Natural killer cell (primary cell): ENCODE measurements around the gene METAP1D. TPM values are rescaled to one million over a fixed set of nuclear protein-coding genes. Genes with fewer than 3 reads are reported as not detected.
A peak's percentile ranks its signal among the peaks of the same experiment; 100 is the strongest.

Experiments
- ATAC-seq, 3 donors: fragments of 150-1000 bp in 2 of 3; fragments of 200-7000 bp in 1 of 3; cut with Tn5 transposase; 1 replicate in 1 of 3; 2 replicates in 2 of 3; pipeline ENCODE4 v1.10.0; 2021; ENCODE audit warnings: mild to moderate bottlenecking in 2 of 3, moderate library complexity in 2 of 3
- DNase-seq, 2 donors: peaks; one replicate each; pipeline versions ENCODE4 v3.0.0 to v3.0.0-alpha.2; 2013 to 2021; ENCODE audit warnings: mixed read lengths in 1 of 2
- H3K27ac ChIP-seq: one replicate; pipeline ENCODE4 v1.5.1; 2013; ENCODE audit warnings: mild to moderate bottlenecking, low read length
- H3K27me3 ChIP-seq: one replicate; pipeline ENCODE4 v1.6.1; 2013; ENCODE audit warnings: low read length; ENCODE audit not compliant: control insufficient read depth, insufficient read depth
- H3K36me3 ChIP-seq: one replicate; pipeline ENCODE4 v1.6.1; 2013; ENCODE audit warnings: low read length; ENCODE audit not compliant: control insufficient read depth, insufficient read depth
- H3K4me1 ChIP-seq: one replicate; pipeline ENCODE4 v1.6.1; 2013; ENCODE audit warnings: low read length; ENCODE audit not compliant: control insufficient read depth, insufficient read depth
- H3K4me3 ChIP-seq: one replicate; pipeline ENCODE4 v1.5.1; 2013; ENCODE audit warnings: low read length
- H3K9me3 ChIP-seq: one replicate; pipeline ENCODE4 v1.6.1; 2013; ENCODE audit warnings: low read length; ENCODE audit not compliant: control insufficient read depth, insufficient read depth
- H3K27ac Mint-ChIP-seq, 2 donors: one replicate each; pipeline ENCODE4 v1.8.0; 2022; ENCODE audit warnings: mild to moderate bottlenecking in 2 of 2, mixed read lengths in 2 of 2, moderate library complexity in 1 of 2
- H3K27me3 Mint-ChIP-seq, 2 donors: one replicate each; pipeline ENCODE4 v1.8.0; 2022; ENCODE audit warnings: low read depth in 2 of 2, mixed read lengths in 2 of 2
- H3K36me3 Mint-ChIP-seq: one replicate; pipeline ENCODE4 v1.8.0; 2022; ENCODE audit warnings: mixed read lengths
- H3K4me1 Mint-ChIP-seq, 2 donors: one replicate each; pipeline ENCODE4 v1.8.0; 2022; ENCODE audit warnings: mixed read lengths in 2 of 2
- H3K4me3 Mint-ChIP-seq: one replicate; pipeline ENCODE4 v1.8.0; 2022; ENCODE audit warnings: mild to moderate bottlenecking, moderate library complexity, mixed read lengths
- H3K9me3 Mint-ChIP-seq, 2 donors: one replicate each; pipeline ENCODE4 v1.8.0; 2022; ENCODE audit warnings: mixed read lengths in 2 of 2
- CTCF ChIP-seq: fragments of 200-600 bp; IDR thresholded peaks from one replicate; pipeline ENCODE4 v1.8.0; 2022; ENCODE audit warnings: antibody characterized with exemption
- WGBS: methylation state at CpG from one replicate; pipeline ENCODE4 v1.1.7; 2013; ENCODE audit warnings: missing lambda C conversion rate; ENCODE audit not compliant: insufficient coverage; 5-methylcytosine and 5-hydroxymethylcytosine counted together
- intact Hi-C: fragments of 100-400 bp; cut with micrococcal nuclease; formaldehyde crosslinking; loops from one replicate; pipeline ENCODE4 v1.14.2; 2022
- total RNA-seq, 4 donors: library from RNA; stranded (reverse); fragments of 120-200 nt in 1 of 4; gene quantifications; one replicate each; pipeline versions ENCODE4 v1.2.3 to v1.2.4, GENCODE V29; 2013 to 2022

The METAP1D gene
- total RNA-seq, 3 donors from 2014 or later (not counting 1 experiment from before 2014, with no cell fraction given), result 2.8 to 3.4 (median 3.2) TPM

- Histone ChIP-seq H3K4me3 (no peak overlapping the region), H3K27me3 (no peaks in the 10 kb centered on the region), H3K4me1 (no peaks in the 10 kb centered on the region), H3K27ac (no peak overlapping the region), H3K9me3 (no peaks in the 10 kb centered on the region), H3K36me3 (no peaks in the 10 kb centered on the region)
- no peaks in the 10 kb centered on the region for H3K9me3 Mint-ChIP-seq
- H3K27me3 Mint-ChIP-seq, result no peaks in the 10 kb centered on the region
- no peak overlapping the region for H3K4me3 Mint-ChIP-seq
- peak overlapping the region in 1 of 2 donors; percentile 25 for H3K27ac Mint-ChIP-seq
- TF ChIP-seq CTCF, result no peak
- H3K36me3 Mint-ChIP-seq, result no peaks in the 10 kb centered on the region
- no peak for ATAC-seq
- DNase-seq, result no peak
- H3K4me1 Mint-ChIP-seq, result peaks cover 10 to 25% of the 10 kb centered on the region in 2 donors
- intact Hi-C loops, result no loop called here
- 93% methylated on average over 2 of the region's 2 CpGs for WGBS
Measured at GRCh38 chr2:171959998-171960397, 39.8 kb upstream of the METAP1D start.

GRCh38 chr2:171960570-171960969 lies 39.2 kb upstream of the METAP1D start:
- no peak for TF ChIP-seq CTCF
- Mint-ChIP-seq H3K4me1 (peaks cover 7 to 22% of the 10 kb centered on the region in 2 donors), H3K4me3 (no peak overlapping the region), H3K36me3 (no peaks in the 10 kb centered on the region), H3K27ac (no peak overlapping the region), H3K9me3 (no peaks in the 10 kb centered on the region), H3K27me3 (no peaks in the 10 kb centered on the region)
- H3K4me3 ChIP-seq, result no peak overlapping the region
- no peaks in the 10 kb centered on the region for H3K4me1 ChIP-seq
- ATAC-seq, result no peak
- no peaks in the 10 kb centered on the region for H3K27me3 ChIP-seq
- H3K36me3 ChIP-seq, result no peaks in the 10 kb centered on the region
- intact Hi-C loops, result no loop called here
- H3K27ac ChIP-seq, result no peak overlapping the region
- 94% methylated on average over 3 of the region's 3 CpGs for WGBS
- DNase-seq, result no peak
- no peaks in the 10 kb centered on the region for H3K9me3 ChIP-seq

- H3K27ac ChIP-seq, result no peak overlapping the region
- no peak for TF ChIP-seq CTCF
- H3K4me3 ChIP-seq, result no peak overlapping the region
- no peak overlapping the region for H3K27ac Mint-ChIP-seq
- H3K36me3 Mint-ChIP-seq, result peaks cover 5% of the 10 kb centered on the region
- no peak for ATAC-seq
- H3K27me3 ChIP-seq, result no peaks in the 10 kb centered on the region
- H3K4me1 Mint-ChIP-seq, result peaks cover 7 to 16% of the 10 kb centered on the region in 2 donors
- intact Hi-C loops, result no loop called here
- peaks cover 22% of the 10 kb centered on the region for H3K36me3 ChIP-seq
- H3K4me1 ChIP-seq, result no peaks in the 10 kb centered on the region
- no peak overlapping the region for H3K4me3 Mint-ChIP-seq
- WGBS, result 100% methylated on average over 1 of the region's 2 CpGs
- no peaks in the 10 kb centered on the region for H3K9me3 Mint-ChIP-seq
- no peaks in the 10 kb centered on the region for H3K27me3 Mint-ChIP-seq
- H3K9me3 ChIP-seq, result no peaks in the 10 kb centered on the region
- no peak for DNase-seq
Measured at GRCh38 chr2:171963198-171963597, 36.6 kb upstream of the METAP1D start.

- no peaks in the 10 kb centered on the region for H3K9me3 Mint-ChIP-seq
- 71% methylated on average over 2 of the region's 2 CpGs for WGBS
- intact Hi-C loops, result no loop called here
- Histone ChIP-seq H3K9me3 (no peaks in the 10 kb centered on the region), H3K27me3 (no peaks in the 10 kb centered on the region), H3K4me1 (no peaks in the 10 kb centered on the region), H3K36me3 (peaks cover 30% of the 10 kb centered on the region), H3K27ac (no peak overlapping the region), H3K4me3 (no peak overlapping the region)
- H3K4me3 Mint-ChIP-seq, result no peak overlapping the region
- no peaks in the 10 kb centered on the region for H3K27me3 Mint-ChIP-seq
- H3K36me3 Mint-ChIP-seq, result peaks cover 5% of the 10 kb centered on the region
- H3K27ac Mint-ChIP-seq, result no peak overlapping the region
- DNase-seq, result no peak
- peaks cover 7 to 11% of the 10 kb centered on the region in 2 donors for H3K4me1 Mint-ChIP-seq
- ATAC-seq, result no peak
- no peak for TF ChIP-seq CTCF
Measured at GRCh38 chr2:171964308-171964707, 35.4 kb upstream of the METAP1D start.
